GM11168 (cell line): ENCODE results near the gene GAD1.

ENCODE experiments used
- in situ Hi-C: fragments of 300-500 bp; cut with MboI; formaldehyde crosslinking; loops from one replicate; pipeline ENCODE4 v1.12.0; 2022; ENCODE audit warnings: low sequenced_read_pairs; ENCODE audit not compliant: unreplicated experiment

Gene GAD1

DNA sequence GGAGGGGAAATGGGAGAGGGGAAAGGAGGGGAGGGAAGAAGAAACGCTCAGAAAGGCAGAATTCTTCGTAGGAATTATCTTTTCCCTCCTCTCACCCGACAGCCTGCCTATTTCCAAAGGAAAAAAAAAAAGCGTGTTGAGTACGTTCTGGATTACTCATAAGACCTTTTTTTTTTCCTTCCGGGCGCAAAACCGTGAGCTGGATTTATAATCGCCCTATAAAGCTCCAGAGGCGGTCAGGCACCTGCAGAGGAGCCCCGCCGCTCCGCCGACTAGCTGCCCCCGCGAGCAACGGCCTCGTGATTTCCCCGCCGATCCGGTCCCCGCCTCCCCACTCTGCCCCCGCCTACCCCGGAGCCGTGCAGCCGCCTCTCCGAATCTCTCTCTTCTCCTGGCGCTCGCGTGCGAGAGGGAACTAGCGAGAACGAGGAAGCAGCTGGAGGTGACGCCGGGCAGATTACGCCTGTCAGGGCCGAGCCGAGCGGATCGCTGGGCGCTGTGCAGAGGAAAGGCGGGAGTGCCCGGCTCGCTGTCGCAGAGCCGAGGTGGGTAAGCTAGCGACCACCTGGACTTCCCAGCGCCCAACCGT, at the start of gene GAD1:
GAD1 (plus strand) TSS at position 384 of the 589 bp plus-strand sequence. CDS start 1,705 bp downstream, outside the sequence.
- in situ Hi-C loops, result loop anchor here (10.0 to 25.0 kb wide), 4 partner anchors 412 to 1288 kb away; partner anchors contain the start of gene DLX2

DNA sequence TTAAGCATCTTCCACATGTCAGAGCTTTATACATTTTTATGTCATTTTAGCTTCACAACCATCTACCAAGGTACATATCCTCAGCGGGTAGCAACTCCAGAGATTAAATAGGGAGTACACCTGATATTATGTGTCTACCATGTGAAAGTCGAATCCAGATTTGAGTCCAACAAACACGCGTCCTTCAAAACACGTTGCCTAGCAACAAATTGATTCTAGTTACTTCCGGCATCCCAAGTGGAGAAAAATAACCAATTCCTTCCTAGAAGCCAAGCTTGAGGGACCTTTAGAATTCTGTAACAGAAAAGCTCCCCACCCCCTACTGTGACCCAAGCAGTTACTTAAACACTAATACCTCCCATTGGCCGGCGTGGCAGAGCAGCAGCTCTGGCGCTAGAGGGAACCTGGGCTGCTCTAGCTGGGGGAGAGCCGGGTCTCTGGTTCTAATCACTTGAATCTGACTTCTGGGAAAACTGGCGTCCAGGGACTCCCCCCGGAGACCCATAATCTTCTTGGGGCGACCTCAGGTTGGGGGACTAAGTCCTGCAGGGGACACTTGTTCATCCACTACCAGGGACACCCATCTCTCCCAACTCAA, 46.6 kb upstream of the GAD1 start, which contains the start of gene ERICH2:
ERICH2 (plus strand) TSS at position 371 of the 598 bp plus-strand sequence. CDS start 304 bp downstream, outside the sequence.
- in situ Hi-C loops, result no loop called here

DNA sequence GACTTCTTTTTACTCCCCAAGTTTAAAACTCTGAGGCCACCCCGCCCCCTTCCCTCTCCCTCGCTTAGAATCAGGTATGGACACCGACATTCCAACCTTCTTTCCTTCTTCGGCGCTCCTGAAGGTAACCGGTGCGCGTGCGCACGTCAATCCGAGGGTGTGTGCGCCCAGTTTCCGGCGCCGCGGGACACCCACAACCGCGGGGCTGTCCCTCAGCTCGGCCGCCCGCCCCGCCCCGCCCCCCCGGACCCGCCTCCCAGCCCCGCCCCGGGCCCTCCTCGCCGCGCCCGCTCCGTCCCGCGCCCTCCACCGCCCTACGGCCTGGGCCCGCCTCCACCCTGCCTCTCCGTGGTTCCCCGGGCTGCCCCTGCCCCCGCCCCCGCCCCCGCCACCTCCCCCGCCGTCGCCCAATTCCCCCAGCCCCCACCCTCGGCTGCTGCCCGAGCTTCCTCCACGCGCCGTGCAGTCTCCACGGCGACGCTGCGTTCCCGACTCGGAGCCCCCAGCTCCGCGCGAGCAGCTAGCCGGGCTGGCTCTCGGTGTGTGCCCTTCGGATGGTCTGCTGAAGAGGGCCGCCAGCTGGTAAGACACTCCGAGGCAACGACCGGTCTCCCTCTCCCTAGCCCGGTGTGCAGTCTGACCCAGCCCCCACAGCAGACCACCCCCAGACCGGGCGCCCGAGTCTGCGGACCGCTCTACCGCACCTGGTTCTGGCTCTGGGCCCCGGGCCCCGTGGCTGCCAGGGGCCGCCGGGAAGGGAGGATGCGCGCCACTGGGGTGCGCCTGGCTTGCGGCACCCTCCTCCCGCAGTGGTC, 45.9 kb upstream of the GAD1 start:
- in situ Hi-C loops, result no loop called here

DNA sequence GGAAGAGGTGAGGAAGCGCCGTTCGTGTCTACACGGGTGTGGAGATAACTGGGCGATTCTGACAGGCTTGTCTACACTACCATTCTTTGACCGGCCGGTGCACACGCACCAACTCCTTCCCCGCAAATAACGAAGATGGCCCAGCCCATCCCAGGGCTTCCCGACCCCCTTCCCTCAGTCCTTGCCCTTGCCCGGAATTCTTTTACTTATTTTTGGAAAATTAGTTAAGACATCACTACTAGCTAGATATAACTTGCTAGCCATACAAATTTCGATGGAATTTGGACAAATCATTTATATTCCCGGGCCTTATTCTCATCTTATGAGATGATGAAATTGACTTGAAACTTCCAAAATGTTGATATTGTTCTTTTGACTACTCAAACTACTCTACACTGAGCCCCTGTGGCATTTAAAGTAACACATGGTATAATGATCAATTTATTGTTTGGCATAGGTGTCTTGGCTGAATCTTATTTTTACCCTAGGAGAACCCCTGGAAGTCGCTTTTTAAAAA, 45.2 kb upstream of the GAD1 start:
- in situ Hi-C loops, result no loop called here

DNA sequence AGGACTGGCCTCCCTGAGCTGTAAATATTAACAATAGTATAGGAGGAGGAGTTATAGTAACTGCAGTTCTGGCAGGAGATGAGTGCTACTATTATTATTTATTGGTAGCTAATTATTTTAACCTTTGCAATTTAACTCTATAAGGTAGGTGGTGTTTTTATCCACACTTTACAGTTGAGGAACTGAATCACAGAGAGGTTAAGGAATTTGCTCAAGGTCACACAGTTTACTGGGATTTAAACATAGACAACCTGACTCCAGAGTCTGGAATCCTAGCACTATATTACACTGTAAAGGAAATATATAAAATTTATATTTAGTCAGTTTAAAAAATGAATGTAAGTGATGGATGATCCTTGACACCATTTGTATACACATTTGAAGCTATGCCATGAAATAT, 44.4 kb upstream of the GAD1 start:
- in situ Hi-C loops, result no loop called here

DNA sequence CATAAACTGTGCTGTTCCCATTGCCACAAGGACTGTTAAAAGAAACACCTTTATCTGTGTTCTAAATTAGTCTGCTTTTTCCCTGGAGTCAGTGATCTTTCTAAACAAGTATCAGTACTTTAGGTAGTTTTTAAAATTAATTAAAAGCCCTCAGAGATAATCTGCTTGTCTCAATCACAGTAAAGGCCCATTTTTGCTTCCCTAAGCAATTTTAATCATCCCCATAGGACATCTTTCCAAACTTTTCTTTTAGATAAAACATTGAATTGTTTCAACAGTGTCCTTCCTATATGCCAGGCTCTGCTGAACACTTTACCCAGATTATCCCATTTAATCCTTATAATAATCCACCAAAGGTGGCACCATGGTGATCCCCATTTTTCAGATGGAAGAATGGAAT, 42.6 kb upstream of the GAD1 start:
- in situ Hi-C loops, result no loop called here

DNA sequence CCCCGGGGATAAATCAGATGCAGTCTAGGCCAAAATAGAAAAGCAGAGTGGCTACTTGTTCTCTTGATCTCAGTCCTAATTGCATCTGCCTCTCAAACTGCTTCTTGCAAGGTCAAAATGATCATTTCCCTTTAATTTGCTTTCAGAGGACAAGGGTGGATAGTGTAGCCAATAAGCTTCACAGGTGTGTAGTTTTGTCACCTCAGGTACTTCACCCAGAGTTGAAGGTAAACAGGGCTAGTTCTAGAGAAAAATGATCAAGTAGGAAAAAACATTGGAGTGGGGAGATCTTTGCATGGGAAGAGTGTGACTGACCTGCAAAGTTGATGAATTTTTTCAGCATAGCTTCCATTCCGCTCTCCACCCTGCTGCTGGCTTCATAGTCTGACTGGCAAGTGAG, 37.8 kb upstream of the GAD1 start:
- in situ Hi-C loops, result no loop called here

DNA sequence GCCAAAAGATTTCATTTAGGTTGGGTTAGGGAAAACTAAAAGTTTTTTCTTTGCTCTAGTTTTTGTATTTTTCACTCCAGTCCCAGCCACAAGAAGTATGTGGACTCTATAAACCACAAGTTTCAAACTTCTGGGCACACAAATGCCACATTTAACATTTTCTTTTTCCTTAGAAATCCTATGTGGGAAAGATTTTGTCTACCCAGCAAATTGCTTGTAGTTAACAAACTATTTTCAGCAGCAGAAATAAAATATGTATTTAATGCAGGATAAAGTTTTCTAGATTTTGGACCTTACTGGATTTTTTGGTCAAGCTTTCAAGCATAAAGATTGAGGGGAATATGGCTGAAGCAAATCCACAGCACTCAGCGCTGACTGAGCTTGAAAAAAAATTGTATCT, 37.4 kb upstream of the GAD1 start:
- in situ Hi-C loops, result no loop called here

DNA sequence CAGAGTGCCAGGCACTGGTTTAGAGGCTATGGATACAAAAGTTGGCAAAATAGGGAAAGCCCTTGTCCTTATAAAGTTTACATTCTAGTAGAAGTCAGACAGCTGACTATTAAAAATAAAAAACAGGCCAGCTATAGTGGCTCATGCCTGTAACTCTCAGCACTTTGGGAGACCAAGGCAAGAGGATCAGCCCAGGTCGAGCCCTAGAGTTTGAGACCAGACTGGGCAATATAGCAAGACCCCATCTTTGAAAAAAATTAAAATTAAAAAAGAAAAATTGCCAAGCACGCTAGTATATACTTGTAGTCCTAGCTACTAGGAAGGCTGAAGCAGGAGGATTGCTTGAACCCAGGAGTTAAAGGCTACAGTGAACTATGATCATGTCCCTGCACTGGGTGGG, 34.0 kb upstream of the GAD1 start:
- in situ Hi-C loops, result no loop called here

DNA sequence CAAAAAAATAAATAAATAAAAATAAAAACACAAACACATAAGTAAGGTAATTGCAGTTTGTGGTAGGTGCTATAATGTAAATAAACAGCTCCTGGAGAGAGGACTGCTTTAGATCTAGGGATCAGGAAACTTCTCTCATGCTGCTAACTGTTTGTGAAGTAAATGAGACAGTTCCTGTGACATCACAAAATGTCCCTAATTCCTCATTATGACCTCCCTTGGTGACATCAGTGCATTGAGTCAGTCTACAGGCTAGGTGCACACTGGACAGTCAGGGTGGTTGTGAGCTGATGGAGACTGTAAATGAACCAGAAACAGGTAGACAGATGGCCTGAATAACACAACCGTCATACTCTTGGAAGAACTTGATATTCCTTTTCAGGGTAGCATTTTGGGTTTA, 33.1 kb upstream of the GAD1 start:
- in situ Hi-C loops, result no loop called here

DNA sequence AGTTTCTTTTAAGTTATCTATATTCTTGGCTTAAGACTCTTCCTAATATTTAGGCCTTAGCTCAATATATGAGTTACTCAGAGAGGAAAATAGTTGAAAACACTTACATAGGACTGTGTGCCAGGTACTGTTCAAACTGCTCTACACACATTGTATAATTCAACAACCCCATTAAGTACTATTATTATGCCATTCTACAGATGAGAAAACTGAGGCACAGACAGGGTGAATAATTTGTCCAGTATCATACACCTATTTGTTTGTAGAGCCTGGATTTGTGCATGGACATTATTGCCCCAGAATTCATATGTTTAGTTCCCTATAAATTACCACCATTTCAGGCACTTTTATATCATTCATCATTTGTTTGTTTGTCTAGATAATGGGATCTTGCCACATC, 17.7 kb upstream of the GAD1 start:
- in situ Hi-C loops, result no loop called here

DNA sequence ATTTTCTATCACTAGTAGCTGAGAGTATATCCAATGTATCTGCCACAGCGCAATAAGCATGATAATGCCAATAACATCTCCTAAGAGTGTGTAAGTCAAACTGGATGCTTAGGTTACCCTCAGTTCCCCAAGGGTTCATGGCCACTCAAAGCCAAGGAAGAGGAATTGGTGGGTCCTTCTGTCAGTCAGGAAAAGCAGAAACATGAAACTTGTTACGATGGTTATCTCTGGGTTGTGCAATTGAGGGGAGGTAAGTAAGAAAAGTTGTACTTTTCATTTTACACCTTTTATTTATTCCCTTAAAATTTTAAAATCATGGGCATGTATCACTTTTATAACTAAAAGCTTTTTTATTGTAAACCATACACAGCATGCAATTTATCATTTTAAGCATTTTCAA, 10.1 kb upstream of the GAD1 start:
- in situ Hi-C loops, result loop anchor here (25.0 kb wide), 1 partner anchor 569 kb away; no protein-coding TSS in a partner anchor

DNA sequence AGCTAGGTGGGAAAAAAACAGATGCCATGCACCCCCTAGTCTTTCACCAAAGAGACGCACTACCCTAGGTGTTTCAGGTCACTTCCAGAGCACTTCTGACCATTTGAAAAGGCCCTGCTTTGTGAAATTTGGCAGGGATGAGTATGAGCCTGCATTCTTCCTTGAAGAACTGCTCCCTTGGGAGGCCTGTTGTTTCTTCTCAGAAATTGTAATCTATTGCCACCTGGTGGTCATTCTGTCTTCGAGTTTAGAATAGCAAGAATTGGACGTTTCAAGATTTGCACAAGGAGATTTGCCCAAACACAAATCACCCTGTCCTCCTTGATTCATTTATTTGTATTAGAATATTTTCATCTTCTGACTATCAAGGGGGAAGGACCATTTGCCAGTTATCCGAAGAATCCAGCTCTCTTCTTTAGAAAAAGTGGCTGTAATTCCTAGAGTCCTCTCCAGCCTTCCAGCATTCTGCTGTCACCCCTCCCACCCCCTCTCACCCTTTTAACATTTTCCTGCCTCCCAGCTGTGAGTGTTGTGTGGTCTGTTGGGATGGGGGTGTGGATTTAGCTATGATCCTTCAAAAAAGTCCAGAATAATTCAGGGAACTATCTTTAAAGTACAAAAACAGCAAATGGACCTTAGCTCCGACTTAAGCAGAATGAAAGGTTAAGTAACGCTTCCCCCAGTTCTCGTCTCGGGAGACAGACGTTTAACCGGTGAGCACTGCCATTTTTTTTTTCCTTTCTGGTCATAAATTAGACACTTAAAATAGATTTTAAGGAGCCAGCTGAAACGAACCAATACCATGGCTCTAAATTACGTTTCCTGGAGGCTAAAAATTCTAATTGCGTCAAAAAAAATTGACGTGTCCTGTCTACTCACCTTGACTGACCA, 3.7 kb upstream of the GAD1 start:
- in situ Hi-C loops, result loop anchor here (10.0 to 25.0 kb wide), 4 partner anchors 408 to 1292 kb away; partner anchors contain the start of gene DLX2

DNA sequence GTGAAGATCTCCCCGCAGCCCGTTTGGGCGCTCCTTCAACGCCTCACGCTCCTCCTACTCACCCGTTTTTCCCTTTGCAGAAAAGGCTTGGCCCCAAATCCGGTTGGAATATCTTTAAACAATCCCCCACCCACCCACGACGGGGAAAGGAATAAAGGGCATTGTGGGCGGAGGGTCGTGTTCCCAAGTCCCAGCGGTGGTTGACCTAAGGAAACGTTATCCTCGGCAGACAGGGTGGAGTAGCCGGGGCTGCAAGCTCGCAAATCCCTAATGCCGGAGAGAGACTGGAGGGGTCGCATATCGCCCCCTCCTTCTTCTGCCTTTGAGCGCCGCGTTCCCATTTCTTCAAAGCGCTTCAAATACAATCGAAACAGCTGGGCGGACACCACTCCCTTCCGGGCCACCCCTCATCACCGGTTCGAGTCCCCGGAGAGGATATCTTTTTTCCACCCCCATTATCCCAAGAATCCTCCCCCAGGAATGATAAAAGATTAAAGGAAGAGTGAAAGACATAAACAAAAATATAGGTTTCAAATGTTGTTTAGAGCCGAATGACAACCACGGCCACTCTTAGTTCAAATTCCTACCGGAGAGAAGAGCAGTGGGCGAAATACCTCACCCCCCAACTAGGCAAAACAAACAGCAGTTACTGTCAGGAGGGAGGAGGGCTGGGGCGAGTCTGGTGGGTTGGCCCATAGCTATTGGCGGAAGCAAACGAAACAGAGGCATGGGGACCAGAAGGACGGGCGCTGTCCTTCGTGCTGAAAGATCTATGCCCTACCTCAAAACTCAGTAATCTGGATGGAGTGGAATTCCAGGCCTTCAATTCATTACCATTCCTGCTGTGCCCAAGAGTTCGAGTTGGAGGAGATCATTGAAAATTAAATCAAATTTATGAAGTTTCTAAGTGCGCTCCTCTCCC, 2.8 kb upstream of the GAD1 start:
- in situ Hi-C loops, result loop anchor here (10.0 to 25.0 kb wide), 4 partner anchors 409 to 1291 kb away; partner anchors contain the start of gene DLX2

DNA sequence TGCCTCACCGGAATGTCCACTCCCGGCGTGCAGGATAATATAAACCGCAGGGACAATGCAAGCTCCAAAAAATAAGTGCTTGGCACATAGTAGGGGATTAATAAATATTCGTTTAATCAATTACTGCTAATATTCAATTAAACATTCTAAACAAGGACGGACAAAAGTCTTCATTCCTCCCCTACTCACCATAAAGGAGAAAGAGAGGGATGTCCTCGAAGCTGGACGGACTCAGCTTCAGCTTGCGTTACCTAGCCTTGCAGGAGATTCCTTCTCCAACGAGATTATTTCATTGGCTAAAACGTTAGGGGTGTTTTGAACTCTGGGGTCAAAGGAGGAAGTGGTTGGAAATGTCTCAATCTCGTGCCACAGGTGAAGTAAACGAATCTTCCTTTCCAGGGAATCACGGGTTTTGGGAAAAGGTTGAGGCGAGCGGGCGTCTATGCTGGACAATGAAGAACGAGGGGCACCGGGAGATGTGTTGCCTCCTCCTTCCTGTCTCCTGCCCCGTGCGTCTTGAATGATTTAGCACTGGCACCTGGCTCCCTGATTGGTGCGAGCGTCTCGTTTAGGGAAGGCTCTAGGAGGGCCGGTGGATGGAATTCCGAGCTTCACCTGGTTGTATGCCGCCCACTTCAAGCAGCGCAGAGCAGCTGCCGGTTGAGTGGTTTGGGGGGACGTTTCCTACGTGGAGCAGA, 2.0 kb upstream of the GAD1 start:
- in situ Hi-C loops, result loop anchor here (10.0 to 25.0 kb wide), 4 partner anchors 410 to 1290 kb away; partner anchors contain the start of gene DLX2

DNA sequence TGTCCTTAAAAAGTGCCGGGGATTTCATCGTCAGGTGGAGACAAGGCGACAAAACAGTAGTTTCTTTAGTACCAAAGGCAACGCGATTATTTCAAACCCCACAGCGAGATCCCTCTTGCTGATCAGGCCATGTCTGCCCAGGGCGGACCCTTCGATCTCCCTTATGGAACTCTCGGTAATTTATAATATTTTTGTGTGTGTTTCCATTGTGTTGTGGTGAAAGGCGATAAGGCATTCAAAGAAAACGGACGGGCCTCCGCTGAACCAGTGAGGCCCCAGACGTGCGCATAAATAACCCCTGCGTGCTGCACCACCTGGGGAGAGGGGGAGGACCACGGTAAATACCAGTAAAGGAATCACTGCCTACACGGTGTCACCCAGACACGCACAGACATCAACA, 1.4 kb upstream of the GAD1 start:
- in situ Hi-C loops, result loop anchor here (10.0 to 25.0 kb wide), 4 partner anchors 411 to 1289 kb away; partner anchors contain the start of gene DLX2

DNA sequence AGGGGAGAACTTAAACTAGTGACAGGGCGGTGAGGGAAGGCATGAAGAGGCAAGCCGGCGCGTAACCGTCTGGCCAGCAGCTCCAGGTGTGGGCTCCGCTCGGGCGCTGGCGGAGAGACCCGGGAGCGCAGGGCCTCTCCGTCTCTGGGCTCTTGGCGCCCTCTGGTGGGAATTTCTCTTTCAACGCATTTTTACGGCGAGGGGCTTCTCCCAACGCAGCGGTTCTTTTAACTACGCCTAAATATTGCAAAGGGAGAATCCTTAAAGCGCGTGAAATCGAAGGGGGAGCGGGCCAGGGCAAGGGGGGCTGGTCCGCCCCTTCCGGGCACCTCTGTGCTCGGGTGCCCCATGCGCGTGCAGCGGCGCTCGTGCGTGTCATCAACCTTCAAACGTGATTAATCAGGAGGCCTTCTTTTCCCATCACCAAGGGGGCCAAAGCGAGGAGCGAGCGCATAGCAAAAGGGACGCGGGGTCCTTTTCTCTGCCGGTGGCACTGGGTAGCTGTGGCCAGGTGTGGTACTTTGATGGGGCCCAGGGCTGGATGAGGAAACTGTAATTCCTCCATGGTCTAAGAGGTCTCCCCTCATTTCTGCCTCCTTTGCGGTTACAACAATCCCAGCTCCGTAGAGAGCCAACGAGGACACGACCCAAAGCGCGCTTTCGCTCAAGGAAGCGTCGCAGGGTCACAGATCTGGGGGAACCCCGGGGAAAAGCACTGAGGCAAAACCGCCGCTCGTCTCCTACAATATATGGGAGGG, 762 bp upstream of the GAD1 start:
- in situ Hi-C loops, result loop anchor here (10.0 to 25.0 kb wide), 4 partner anchors 411 to 1289 kb away; partner anchors contain the start of gene DLX2
